Panc1 (cell line): ENCODE data around the gene LMNB1. TPM values are rescaled to one million over a fixed set of nuclear protein-coding genes. Genes with fewer than 3 reads are reported as not detected.

Source experiments
- ATAC-seq: fragments of 200-7000 bp; cut with Tn5 transposase; 2 replicates; pipeline ENCODE4 v1.9.1; 2020; ENCODE audit warnings: mild to moderate bottlenecking, moderate library complexity
- BruUV-seq: library from RNA; stranded (reverse); fragments of 400-500 nt; replicated peaks from 2 replicates; lab custom pipeline; 2021; lab: Mats Ljungman, UMichigan
- CTCF ChIA-PET: fragments of 300-600 bp; sonication (Branson Sonifier 250); formaldehyde crosslinking; loops from one replicate; lab custom pipeline; 2022; ENCODE audit warnings: antibody characterized with exemption; lab: Charles Lee
- POLR2A ChIA-PET: fragments of 300-600 bp; sonication (Branson Sonifier 250); formaldehyde crosslinking; loops from one replicate; lab custom pipeline; 2022; ENCODE audit warnings: antibody characterized with exemption; lab: Charles Lee
- DNase-seq: peaks from one replicate; pipeline ENCODE4 v3.0.0-alpha.2; 2010; ENCODE audit warnings: low read depth, low spot score
- H3K27ac ChIP-seq: 2 replicates; pipeline ENCODE4 v1.5.1; 2011; ENCODE audit warnings: mild to moderate bottlenecking, low read length, inconsistent platforms
- H3K27me3 ChIP-seq: fragments of 200-500 bp; sonication (Bioruptor generic); 2 replicates; pipeline ENCODE4 v1.6.0; 2014; ENCODE audit warnings: low read length, inconsistent platforms; ENCODE audit not compliant: control insufficient read depth, insufficient read depth
- H3K36me3 ChIP-seq: fragments of 200-500 bp; sonication (Bioruptor generic); 2 replicates; pipeline ENCODE4 v1.5.1; 2014; ENCODE audit warnings: inconsistent platforms, mild to moderate bottlenecking, low read length, moderate library complexity; ENCODE audit not compliant: control insufficient read depth, insufficient read depth
- H3K4me1 ChIP-seq: 2 replicates; pipeline ENCODE4 v1.5.1; 2011; ENCODE audit warnings: inconsistent platforms, mild to moderate bottlenecking, low read length, moderate library complexity; ENCODE audit not compliant: control insufficient read depth, insufficient read depth
- H3K4me3 ChIP-seq, 2 experiments: 2 replicates each; pipeline ENCODE4 v1.5.1; 2011 to 2012; ENCODE audit warnings: low read depth in 2 of 2, low read length in 2 of 2, mild to moderate bottlenecking in 2 of 2, inconsistent platforms in 1 of 2, moderate library complexity in 1 of 2
- H3K9me3 ChIP-seq: fragments of 200-500 bp; sonication (Bioruptor generic); 2 replicates; pipeline ENCODE4 v1.5.1; 2014; ENCODE audit warnings: low read depth, mild to moderate bottlenecking, inconsistent platforms, low read length, moderate library complexity; ENCODE audit not compliant: control insufficient read depth, insufficient read depth
- POLR2AphosphoS5 ChIP-seq: IDR thresholded peaks from 2 replicates; pipeline ENCODE4 v1.6.1; 2012; ENCODE audit warnings: mild to moderate bottlenecking, low read depth, low read length, moderate library complexity
- SIN3A ChIP-seq: IDR thresholded peaks from 2 replicates; pipeline ENCODE4 v1.6.1; 2012; ENCODE audit warnings: low read depth, mild to moderate bottlenecking, low read length, moderate library complexity, borderline replicate concordance; ENCODE audit not compliant: insufficient read depth
- TCF7L2 ChIP-seq: IDR thresholded peaks from 2 replicates; pipeline ENCODE4 v1.6.1; 2011; ENCODE audit warnings: mild to moderate bottlenecking, low read depth, low read length, inconsistent platforms
- in situ Hi-C: cut with HindIII; loops from 2 replicates; pipeline ENCODE4 v1.10.0; 2016; ENCODE audit warnings: low sequenced_read_pairs, low pct_unique_long_range_greater_than_20kb
- intact Hi-C: fragments of 100-400 bp; cut with micrococcal nuclease; formaldehyde crosslinking; loops from one replicate; pipeline ENCODE4 v1.10.0; 2022; ENCODE audit not compliant: unreplicated experiment
- total RNA-seq: library from RNA; stranded (reverse); gene quantifications from one replicate; pipeline ENCODE4 v1.2.1, GENCODE V29; 2021; ENCODE audit not compliant: unreplicated experiment
- TF ChIP-seq, protein P1 (sequence below): fragments of 450-650 bp; IDR thresholded peaks from 2 replicates; pipeline ENCODE4 v1.5.1; 2017; ENCODE audit warnings: mild to moderate bottlenecking
- TF ChIP-seq, protein P2 (sequence below), 2 experiments: IDR thresholded peaks; 2 replicates each; pipeline ENCODE4 v1.6.1; 2011 to 2012; ENCODE audit warnings: low read depth in 2 of 2, control low read depth in 1 of 2, low read length in 1 of 2, mild to moderate bottlenecking in 1 of 2, moderate library complexity in 1 of 2; ENCODE audit not compliant: insufficient read depth in 1 of 2

Gene LMNB1
- total RNA-seq, 1 experiment from 2014 or later: 122 TPM

DNA sequence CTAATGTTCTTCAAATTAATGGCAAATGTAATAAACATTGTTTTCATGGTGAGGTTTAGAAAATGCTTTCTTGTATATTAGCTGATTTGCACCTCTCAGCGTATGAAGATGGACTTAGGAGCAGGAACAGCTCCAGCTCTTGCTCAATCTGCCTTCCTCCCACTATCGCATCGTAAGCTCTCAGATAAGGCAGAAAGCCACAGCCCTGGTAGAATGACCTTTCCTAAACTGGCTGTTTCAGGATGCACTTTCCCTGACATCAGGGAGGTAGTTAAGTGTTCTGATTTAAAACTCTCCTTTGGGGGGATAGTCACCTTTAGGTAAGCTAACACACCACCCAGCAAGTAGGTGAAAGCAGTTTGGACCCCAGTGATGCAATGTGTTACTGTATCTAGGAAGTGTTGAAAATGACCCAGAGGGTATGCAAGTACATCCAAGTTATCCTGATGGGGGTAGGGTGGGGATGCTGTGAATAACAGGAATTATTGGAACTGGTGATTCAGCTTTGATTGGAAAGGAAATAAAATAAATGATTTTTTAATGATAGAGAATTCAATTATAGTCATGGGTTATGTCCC is 72.3 kb downstream of the LMNB1 start:
- in situ Hi-C loops: no loop called here
- no peak for ATAC-seq
- TF ChIP-seq, protein P1, sequence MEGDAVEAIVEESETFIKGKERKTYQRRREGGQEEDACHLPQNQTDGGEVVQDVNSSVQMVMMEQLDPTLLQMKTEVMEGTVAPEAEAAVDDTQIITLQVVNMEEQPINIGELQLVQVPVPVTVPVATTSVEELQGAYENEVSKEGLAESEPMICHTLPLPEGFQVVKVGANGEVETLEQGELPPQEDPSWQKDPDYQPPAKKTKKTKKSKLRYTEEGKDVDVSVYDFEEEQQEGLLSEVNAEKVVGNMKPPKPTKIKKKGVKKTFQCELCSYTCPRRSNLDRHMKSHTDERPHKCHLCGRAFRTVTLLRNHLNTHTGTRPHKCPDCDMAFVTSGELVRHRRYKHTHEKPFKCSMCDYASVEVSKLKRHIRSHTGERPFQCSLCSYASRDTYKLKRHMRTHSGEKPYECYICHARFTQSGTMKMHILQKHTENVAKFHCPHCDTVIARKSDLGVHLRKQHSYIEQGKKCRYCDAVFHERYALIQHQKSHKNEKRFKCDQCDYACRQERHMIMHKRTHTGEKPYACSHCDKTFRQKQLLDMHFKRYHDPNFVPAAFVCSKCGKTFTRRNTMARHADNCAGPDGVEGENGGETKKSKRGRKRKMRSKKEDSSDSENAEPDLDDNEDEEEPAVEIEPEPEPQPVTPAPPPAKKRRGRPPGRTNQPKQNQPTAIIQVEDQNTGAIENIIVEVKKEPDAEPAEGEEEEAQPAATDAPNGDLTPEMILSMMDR: no peak
- TF ChIP-seq, protein P2, sequence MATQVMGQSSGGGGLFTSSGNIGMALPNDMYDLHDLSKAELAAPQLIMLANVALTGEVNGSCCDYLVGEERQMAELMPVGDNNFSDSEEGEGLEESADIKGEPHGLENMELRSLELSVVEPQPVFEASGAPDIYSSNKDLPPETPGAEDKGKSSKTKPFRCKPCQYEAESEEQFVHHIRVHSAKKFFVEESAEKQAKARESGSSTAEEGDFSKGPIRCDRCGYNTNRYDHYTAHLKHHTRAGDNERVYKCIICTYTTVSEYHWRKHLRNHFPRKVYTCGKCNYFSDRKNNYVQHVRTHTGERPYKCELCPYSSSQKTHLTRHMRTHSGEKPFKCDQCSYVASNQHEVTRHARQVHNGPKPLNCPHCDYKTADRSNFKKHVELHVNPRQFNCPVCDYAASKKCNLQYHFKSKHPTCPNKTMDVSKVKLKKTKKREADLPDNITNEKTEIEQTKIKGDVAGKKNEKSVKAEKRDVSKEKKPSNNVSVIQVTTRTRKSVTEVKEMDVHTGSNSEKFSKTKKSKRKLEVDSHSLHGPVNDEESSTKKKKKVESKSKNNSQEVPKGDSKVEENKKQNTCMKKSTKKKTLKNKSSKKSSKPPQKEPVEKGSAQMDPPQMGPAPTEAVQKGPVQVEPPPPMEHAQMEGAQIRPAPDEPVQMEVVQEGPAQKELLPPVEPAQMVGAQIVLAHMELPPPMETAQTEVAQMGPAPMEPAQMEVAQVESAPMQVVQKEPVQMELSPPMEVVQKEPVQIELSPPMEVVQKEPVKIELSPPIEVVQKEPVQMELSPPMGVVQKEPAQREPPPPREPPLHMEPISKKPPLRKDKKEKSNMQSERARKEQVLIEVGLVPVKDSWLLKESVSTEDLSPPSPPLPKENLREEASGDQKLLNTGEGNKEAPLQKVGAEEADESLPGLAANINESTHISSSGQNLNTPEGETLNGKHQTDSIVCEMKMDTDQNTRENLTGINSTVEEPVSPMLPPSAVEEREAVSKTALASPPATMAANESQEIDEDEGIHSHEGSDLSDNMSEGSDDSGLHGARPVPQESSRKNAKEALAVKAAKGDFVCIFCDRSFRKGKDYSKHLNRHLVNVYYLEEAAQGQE (IDR thresholded peaks at IDR 0.05; ENCODE audit: insufficient read depth in 1 of 2, low read depth in 2 of 2, low read length in 1 of 2): no peak
- TF ChIP-seq SIN3A: no peak
- no peak for TF ChIP-seq TCF7L2
- TF ChIP-seq POLR2AphosphoS5: no peak
- ChIA-PET POLR2A (no interaction called here), CTCF (no interaction called here)
- Histone ChIP-seq H3K4me1 (no peaks in the 10 kb centered on the region), H3K9me3 (no peaks in the 10 kb centered on the region), H3K4me3 (no peak overlapping the region), H3K36me3 (no peaks in the 10 kb centered on the region), H3K27ac (no peak overlapping the region), H3K27me3 (no peaks in the 10 kb centered on the region)
- no TSS peak for BruUV-seq
- intact Hi-C loops: no loop called here
- DNase-seq: no peak

DNA sequence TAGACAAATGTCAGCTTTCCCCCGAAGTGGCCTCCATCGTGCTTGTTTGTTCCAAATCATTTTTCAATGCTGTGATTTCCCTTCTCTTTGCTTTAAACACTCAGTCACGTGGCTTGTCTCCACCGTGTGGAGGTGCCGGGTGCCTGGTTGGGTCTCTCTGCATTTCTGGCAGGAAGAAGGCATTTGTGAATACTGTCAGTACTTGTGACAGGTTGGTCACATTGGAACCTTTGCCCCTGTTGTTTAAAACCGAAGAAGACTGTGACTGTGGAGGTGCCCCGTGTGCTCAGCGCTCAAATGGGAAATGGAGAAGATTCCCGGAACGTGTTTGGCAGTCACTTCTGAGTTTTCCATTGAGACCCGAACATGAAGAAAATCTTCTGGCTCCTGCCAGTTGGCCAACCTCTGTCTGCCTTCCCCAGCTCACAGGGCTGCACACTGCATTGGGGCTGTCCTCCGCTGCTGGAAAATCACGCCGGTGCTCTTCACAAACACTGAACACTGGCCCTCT is 74.6 kb downstream of the LMNB1 start:
- TF ChIP-seq POLR2AphosphoS5: no peak
- TF ChIP-seq, protein P1: no peak
- TF ChIP-seq TCF7L2: no peak
- no peak for TF ChIP-seq SIN3A
- TF ChIP-seq, protein P2 (IDR thresholded peaks at IDR 0.05; ENCODE audit: insufficient read depth in 1 of 2, low read depth in 2 of 2, low read length in 1 of 2): no peak
- H3K27me3 ChIP-seq: no peaks in the 10 kb centered on the region
- H3K27ac ChIP-seq: no peak overlapping the region
- intact Hi-C loops (no loop called here), in situ Hi-C loops (no loop called here)
- no peaks in the 10 kb centered on the region for H3K36me3 ChIP-seq
- H3K4me3 ChIP-seq: no peak overlapping the region
- BruUV-seq: no TSS peak
- no peaks in the 10 kb centered on the region for H3K9me3 ChIP-seq
- DNase-seq (no peak), ATAC-seq (no peak)
- POLR2A ChIA-PET: no interaction called here
- CTCF ChIA-PET: no interaction called here
- H3K4me1 ChIP-seq: no peaks in the 10 kb centered on the region
